Kasumi-1 (cell line): Measurements from ENCODE around the gene NDUFA8.

ENCODE experiments used
- DNase-seq, 2 experiments: peaks; one replicate each; lab custom pipeline; 2025; lab: John Stamatoyannopoulos, UW

NDUFA8 gene

GRCh38 chr9:122159026-122159924, at the start of gene NDUFA8, which contains the start of gene MORN5:
NDUFA8 (minus strand) TSS chr9:122159779; CDS start chr9:122159677, 102 bp downstream.
MORN5 (plus strand) TSS chr9:122159908; CDS start chr9:122159973, 65 bp downstream.
- peak; percentile 90 to 92 for DNase-seq

GRCh38 chr9:122207096-122207495, 47.5 kb upstream of the NDUFA8 start:
- no peak for DNase-seq

- DNase-seq = no peak
Measured at GRCh38 chr9:122206118-122207046, 46.8 kb upstream of the NDUFA8 start.

DNA sequence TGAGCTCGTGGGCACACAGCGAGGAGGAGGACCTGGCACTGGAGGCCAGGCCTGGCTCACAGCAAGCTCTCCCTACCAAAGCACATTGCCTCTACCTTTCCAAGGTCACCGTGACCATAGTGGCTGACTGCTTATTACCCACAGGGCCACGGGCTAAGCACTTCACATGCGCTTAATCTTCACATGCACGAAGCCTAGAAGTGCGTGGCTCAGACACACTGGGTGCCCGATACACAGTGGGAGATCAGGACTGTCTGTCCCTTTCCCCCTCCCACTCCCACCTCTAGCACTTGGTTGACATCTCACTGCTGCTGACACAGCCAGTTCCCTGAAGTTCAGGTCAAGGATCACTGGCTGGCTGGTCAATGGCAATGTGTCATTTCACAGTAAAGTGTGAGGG, 45.6 kb upstream of the NDUFA8 start:
- DNase-seq = no peak

DNA sequence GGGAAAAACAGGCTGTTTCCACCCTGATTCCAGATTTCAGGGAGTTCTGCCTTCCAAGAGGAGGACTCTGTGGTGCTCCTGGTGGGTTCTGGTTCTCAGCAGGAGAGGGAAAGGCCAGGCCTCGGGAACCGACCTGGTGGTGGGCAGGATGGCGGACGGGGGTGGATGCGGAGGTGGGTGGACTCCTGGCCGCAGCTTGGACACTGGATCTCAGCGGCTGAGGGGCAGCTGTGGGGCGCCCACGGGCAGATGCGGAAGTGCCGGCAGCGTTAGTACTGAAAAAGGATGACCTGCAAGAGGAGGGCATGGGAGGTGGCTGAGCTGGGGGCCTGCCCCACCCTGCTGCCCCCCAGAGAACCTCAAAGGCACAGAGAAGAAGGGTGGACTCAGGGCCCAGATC, 44.9 kb upstream of the NDUFA8 start:
- no peak for DNase-seq

DNA sequence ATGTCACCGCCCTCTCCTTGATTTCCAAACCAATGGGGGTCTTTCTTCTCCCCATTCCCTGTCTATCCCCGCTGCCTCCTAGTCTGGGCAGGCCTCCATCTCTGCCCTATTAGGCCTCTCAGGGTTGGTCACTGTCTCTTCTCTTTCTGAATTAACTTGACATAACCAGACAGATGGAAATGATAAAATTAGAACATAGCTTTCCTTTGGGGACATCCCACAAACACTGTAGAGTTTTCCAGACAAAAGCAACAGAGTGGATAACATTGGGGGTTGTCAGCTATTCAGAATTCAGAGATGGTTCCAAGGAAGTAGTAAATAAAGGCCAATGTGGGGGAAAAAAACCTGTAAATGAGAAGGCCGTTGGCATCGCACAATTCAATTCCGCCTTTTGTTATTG, 44.5 kb upstream of the NDUFA8 start:
- no peak for DNase-seq

DNA sequence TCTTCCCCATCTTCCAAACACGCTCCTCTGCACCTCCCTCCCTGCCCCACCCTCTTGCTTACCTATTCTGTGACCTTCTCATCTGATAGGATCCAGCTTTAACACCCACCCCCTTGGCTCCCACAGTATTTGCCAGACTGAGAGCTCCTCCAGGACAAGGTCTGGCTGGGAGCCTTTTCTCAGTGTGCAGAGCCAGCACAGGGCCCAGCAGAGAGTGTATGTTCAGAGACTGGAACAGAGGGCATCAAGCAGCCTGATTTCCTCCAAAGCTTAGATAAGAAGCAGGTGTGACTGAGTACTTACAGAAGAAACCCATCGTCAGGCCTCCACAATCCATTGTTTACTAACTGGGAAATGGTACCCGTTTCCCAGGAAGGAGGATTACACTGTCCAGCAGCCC, 42.5 kb upstream of the NDUFA8 start:
- DNase-seq = no peak

DNA sequence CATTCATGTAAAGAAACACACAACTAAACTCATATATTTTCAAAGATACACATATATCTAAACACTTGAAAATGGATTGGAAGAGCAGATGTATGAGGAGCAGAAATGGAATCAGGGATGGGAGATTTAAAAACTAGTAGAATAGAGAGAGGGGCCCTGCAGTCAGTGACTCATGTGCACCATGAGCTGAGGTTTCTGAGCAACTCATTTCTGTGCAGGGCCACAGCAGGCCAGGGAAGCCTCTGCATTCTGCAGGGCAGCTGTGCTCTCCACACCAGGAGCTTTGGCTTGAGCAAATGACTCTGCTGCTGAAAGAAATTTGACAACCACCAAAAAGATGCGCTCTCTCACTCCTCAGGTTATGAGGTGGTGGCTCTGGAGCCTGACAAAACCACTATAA, 42.1 kb upstream of the NDUFA8 start:
- peak in 1 of 2 experiments; percentile 33 for DNase-seq

DNA sequence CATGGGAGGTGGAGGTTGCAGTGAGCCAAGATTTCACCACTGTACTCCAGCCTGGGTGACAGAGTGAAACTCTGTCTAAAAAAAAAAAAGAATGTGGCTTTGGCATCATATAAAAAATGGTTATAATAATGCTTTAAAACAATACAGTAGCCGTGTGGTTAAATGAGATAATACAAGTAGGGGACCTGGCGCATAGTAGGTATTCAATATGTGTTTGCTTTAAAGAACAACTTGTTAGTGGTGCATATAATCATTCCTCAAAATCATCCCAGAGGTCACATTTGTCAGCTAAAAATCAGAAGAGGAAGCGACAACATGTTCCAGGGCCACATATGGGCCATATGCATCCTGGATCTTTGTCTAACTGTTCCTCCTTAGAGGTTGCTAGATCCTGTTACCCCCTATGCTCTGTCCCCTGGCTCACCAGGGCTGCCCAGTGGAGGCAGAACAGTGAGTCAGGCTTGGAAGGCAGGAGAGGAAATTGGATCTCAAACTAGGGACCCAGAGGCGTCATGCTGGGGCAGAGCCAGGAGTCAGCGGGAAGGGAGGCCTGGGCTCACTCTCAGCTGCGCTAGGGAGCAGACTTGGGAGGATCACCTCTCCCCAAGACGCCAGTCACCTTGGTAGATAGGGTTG, 41.5 kb upstream of the NDUFA8 start:
- peak; percentile 60 to 73 for DNase-seq

- DNase-seq = no peak
Measured at GRCh38 chr9:122197882-122198281, 38.3 kb upstream of the NDUFA8 start.

- DNase-seq = no peak
Measured at GRCh38 chr9:122197426-122197825, 37.8 kb upstream of the NDUFA8 start.

- no peak for DNase-seq
Measured at GRCh38 chr9:122195875-122196274, 36.3 kb upstream of the NDUFA8 start.

- no peak for DNase-seq
Measured at GRCh38 chr9:122193651-122194050, 34.1 kb upstream of the NDUFA8 start.

DNA sequence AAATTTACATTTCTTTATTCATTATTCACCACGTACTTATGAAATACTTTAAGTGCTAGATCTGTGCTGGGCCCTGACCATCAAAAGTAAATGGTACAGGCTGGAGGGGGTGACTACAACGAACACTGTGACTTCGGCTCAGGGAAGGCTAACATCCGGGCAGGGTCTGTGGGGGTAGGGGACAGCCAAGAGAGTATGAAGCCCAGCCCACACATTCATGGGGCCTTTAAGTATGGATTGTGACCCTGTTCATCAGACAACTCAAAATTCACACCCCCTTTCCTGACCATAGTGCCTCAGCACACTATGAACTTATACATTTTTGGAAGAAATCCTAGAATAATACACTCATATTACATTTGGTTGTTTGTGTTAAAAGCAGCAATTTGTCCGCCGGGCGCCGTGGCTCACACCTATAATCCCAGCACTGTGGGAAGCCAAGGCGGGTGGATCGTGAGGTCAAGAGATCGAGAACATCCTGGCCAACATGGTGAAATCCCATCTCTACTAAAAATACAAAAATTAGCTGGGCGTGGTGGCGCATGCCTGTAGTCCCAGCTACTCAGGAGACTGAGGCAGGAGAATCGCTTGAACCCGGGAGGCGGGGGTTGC, 33.4 kb upstream of the NDUFA8 start:
- DNase-seq = no peak

DNA sequence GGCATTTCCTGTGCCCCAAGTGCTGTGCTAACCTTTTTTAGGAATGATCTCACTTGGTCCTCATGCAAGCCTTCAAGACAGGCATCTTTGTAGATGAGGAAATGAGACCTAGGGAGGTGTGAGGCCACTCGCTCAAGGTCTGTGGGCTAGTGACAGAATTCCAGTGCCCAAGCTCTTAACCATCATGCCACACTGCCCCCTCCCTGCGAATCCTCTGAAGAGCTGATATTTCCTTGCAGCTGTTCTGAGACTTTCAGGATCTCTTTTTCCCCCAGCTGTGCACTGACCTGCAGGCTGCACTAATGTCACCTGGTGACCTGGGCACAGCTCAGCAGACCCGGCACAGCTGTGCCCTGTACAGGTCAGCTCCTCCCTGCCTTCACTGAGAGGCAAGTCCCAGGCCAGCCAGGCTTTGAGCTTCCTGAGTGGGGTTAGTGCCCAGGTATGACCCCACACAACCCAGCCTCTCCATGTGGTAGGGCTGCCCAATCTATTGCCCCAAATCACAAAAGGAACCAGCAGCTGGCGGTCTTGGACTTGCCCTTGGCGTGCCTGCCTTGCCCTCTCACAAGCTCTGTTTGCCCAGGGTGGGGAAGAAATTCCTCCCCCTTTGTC, 32.8 kb upstream of the NDUFA8 start:
- DNase-seq = no peak

DNA sequence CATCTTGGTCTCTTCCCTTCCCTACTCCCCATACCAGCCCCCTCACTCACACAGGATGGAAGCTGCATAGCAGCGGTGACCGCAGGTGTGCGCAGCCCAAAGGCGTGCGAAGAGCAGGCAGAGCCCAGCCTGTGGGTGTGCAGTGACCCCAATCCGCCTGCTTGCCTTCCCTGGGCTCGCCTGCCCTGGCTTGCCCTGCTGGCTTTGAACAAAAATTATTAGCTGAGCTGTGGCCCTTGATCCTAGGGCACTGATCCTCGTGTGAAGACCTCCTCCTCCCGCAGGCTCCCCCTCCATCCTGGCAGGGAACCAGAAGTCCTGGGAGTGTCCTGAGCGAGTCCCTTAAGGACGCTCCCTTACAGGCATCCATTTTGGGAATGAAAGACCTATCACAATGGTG, 32.0 kb upstream of the NDUFA8 start:
- DNase-seq = no peak

- no peak for DNase-seq
Measured at GRCh38 chr9:122190597-122191381, 31.2 kb upstream of the NDUFA8 start.

DNA sequence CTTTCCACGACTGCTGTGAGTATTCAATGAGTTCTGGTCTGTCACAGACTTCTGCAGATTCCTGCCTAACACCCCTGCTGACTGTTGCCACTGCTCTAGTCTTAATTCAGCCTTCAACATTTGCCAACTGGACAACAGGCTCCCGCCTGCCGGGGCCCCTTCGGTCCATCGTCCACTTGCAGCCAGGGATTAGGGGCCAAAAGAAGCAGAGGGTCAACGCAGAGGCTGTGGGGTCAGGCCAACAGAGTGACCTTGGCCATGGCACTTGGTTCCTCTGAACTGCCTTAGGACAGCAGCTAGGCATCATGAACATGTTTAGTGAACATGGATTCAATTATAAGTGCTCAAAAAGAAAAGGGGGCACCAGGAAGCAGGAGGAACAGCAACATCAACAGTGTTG, 28.8 kb upstream of the NDUFA8 start:
- DNase-seq = no peak

- DNase-seq = no peak
Measured at GRCh38 chr9:122186777-122187470, 27.3 kb upstream of the NDUFA8 start.

DNA sequence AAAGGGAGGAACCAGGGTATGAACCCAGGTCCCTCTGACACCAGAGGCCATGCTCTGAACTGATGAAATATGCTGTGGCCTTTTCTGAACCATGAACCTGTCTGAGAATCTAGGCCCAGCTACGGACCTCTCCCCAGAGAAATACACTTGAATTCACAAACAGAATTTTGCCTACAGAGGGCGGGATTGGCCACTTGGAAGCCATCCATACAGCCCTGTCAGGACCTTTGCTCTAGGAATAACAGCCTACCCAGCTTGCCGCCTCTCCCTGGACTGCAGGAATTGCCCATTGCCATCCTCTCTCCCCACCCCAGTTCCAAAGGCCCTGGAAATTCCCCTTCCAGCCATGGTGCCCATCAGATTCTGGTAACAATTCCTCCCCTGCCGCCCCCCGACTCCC, 26.7 kb upstream of the NDUFA8 start:
- DNase-seq = no peak
